ENCODE data around the gene ZNF486.

GRCh38 chr19:20182222-20182785, 15.3 kb downstream of the ZNF486 start:
- TF ChIP-seq, protein P1, sequence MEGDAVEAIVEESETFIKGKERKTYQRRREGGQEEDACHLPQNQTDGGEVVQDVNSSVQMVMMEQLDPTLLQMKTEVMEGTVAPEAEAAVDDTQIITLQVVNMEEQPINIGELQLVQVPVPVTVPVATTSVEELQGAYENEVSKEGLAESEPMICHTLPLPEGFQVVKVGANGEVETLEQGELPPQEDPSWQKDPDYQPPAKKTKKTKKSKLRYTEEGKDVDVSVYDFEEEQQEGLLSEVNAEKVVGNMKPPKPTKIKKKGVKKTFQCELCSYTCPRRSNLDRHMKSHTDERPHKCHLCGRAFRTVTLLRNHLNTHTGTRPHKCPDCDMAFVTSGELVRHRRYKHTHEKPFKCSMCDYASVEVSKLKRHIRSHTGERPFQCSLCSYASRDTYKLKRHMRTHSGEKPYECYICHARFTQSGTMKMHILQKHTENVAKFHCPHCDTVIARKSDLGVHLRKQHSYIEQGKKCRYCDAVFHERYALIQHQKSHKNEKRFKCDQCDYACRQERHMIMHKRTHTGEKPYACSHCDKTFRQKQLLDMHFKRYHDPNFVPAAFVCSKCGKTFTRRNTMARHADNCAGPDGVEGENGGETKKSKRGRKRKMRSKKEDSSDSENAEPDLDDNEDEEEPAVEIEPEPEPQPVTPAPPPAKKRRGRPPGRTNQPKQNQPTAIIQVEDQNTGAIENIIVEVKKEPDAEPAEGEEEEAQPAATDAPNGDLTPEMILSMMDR (IDR thresholded peaks at IDR 0.05; ENCODE audit: low read depth, low read length, poor library complexity, severe bottlenecking), result no peak
- no peak for TF ChIP-seq EZH2phosphoT487 (IDR thresholded peaks at IDR 0.05; ENCODE audit: borderline replicate concordance, low read length)
